ENCODE data around the gene SYAP1.

GRCh38 chrX:16711219-16711811 lies 8.1 kb upstream of the SYAP1 start:
- TF ChIP-seq CTCF (IDR thresholded peaks at IDR 0.05 in 4 of 5, conservative IDR thresholded peaks at IDR 0.05 in 1 of 5) (no peak), POLR2A (IDR thresholded peaks at IDR 0.05) (no peak)
